Caco-2 (cell line): ENCODE measurements around the gene NDUFA3. TPM values are rescaled to one million over a fixed set of nuclear protein-coding genes. Genes with fewer than 3 reads are reported as not detected.

Source experiments
- BruUV-seq: library from RNA; stranded (reverse); fragments of 400-500 nt; replicated peaks from 2 replicates; lab custom pipeline; 2021; lab: Mats Ljungman, UMichigan
- CTCF ChIA-PET: fragments of 300-600 bp; sonication (Branson Sonifier 250); formaldehyde crosslinking; loops from one replicate; lab custom pipeline; 2022; ENCODE audit warnings: antibody characterized with exemption; lab: Charles Lee
- POLR2A ChIA-PET: fragments of 300-600 bp; sonication (Branson Sonifier 250); formaldehyde crosslinking; loops from one replicate; lab custom pipeline; 2022; ENCODE audit warnings: antibody characterized with exemption; lab: Charles Lee
- DNase-seq, 2 experiments: peaks; one replicate each; pipeline versions ENCODE4 v3.0.0 to v3.0.0-alpha.2; 2020 to 2022
- H3K27me3 ChIP-seq: replicated peaks from 2 replicates; pipeline ENCODE4 v1.6.0; 2011; ENCODE audit warnings: low read length; ENCODE audit not compliant: control insufficient read depth, insufficient read depth
- H3K36me3 ChIP-seq: 2 replicates; pipeline ENCODE4 v1.5.1; 2011; ENCODE audit warnings: low read length; ENCODE audit not compliant: control insufficient read depth, insufficient read depth
- H3K4me1 ChIP-seq: fragments of 250-450 bp; sonication (Bioruptor Pico); 2 replicates; pipeline ENCODE4 v1.5.1; 2020; ENCODE audit warnings: mild to moderate bottlenecking
- H3K4me3 ChIP-seq: 2 replicates; pipeline ENCODE4 v1.5.1; 2011; ENCODE audit warnings: low read depth, mild to moderate bottlenecking, control low read depth, low read length
- H3K9me3 ChIP-seq: fragments of 250-450 bp; sonication (Bioruptor Pico); 2 replicates; pipeline ENCODE4 v1.5.1; 2020; ENCODE audit warnings: mild to moderate bottlenecking, moderate library complexity
- H3K27ac Mint-ChIP-seq: one replicate; pipeline ENCODE4 v1.8.0; 2022; ENCODE audit warnings: mixed read lengths; ENCODE audit not compliant: unreplicated experiment
- H3K27me3 Mint-ChIP-seq: one replicate; pipeline ENCODE4 v1.8.0; 2022; ENCODE audit warnings: mixed read lengths; ENCODE audit not compliant: insufficient read depth, unreplicated experiment
- H3K36me3 Mint-ChIP-seq: one replicate; pipeline ENCODE4 v1.8.0; 2022; ENCODE audit warnings: mild to moderate bottlenecking, mixed read lengths; ENCODE audit not compliant: insufficient read depth, unreplicated experiment
- H3K4me1 Mint-ChIP-seq: one replicate; pipeline ENCODE4 v1.8.0; 2022; ENCODE audit warnings: low read depth, mixed read lengths; ENCODE audit not compliant: unreplicated experiment
- H3K4me3 Mint-ChIP-seq: one replicate; pipeline ENCODE4 v1.8.0; 2022; ENCODE audit warnings: mild to moderate bottlenecking, moderate library complexity, mixed read lengths; ENCODE audit not compliant: unreplicated experiment
- H3K9me3 Mint-ChIP-seq: one replicate; pipeline ENCODE4 v1.8.0; 2022; ENCODE audit warnings: mixed read lengths; ENCODE audit not compliant: unreplicated experiment
- CTCF ChIP-seq, 2 experiments: fragments of 200-600 bp in 1 of 2; IDR thresholded peaks; 1 replicate in 1 of 2; 2 replicates in 1 of 2; pipeline versions ENCODE4 v1.5.1 to v1.8.0; 2011 to 2022; ENCODE audit warnings: antibody characterized with exemption in 1 of 2, control low read depth in 1 of 2, inconsistent platforms in 1 of 2, low read depth in 1 of 2, low read length in 1 of 2, mild to moderate bottlenecking in 1 of 2, moderate library complexity in 1 of 2; ENCODE audit not compliant: insufficient read depth in 1 of 2, severe bottlenecking in 1 of 2, unreplicated experiment in 1 of 2
- intact Hi-C: fragments of 100-400 bp; cut with micrococcal nuclease; formaldehyde crosslinking; loops from one replicate; pipeline ENCODE4 v1.10.0; 2022; ENCODE audit not compliant: unreplicated experiment
- total RNA-seq: library from RNA; stranded (reverse); gene quantifications from 2 replicates; pipeline ENCODE4 v1.2.3, GENCODE V29; 2022

NDUFA3 gene
- total RNA-seq, 1 experiment from 2014 or later, result 185 TPM

GRCh38 chr19:54124393-54124792, 21.7 kb downstream of the NDUFA3 start:
- Histone ChIP-seq H3K36me3 (peaks cover 4% of the 10 kb centered on the region; the same call in 1 of the 2 replicates), H3K4me3 (no peak overlapping the region), H3K4me1 (no peaks in the 10 kb centered on the region), H3K9me3 (no peaks in the 10 kb centered on the region), H3K27me3 (no peaks in the 10 kb centered on the region)
- CTCF ChIA-PET, result no interaction called here
- no peak for DNase-seq
- POLR2A ChIA-PET, result interaction anchor here (1.9 kb wide), 1 partner anchor 13 kb away, joined by 6 read pairs; the partner anchor contains the start of gene CNOT3
- peaks cover 61% of the 10 kb centered on the region for H3K36me3 Mint-ChIP-seq
- no peaks in the 10 kb centered on the region for H3K9me3 Mint-ChIP-seq
- no peak overlapping the region for H3K4me3 Mint-ChIP-seq
- no peaks in the 10 kb centered on the region for H3K27me3 Mint-ChIP-seq
- intact Hi-C loops, result no loop called here
- no TSS peak for BruUV-seq
- no peak overlapping the region for H3K27ac Mint-ChIP-seq
- TF ChIP-seq CTCF (IDR thresholded peaks at IDR 0.05; ENCODE audit: insufficient read depth in 1 of 2, low read depth in 1 of 2, low read length in 1 of 2, severe bottlenecking in 1 of 2, unreplicated experiment in 1 of 2), result no peak
- no peaks in the 10 kb centered on the region for H3K4me1 Mint-ChIP-seq

GRCh38 chr19:54125713-54126112, 23.1 kb downstream of the NDUFA3 start:
- no peak for TF ChIP-seq CTCF (IDR thresholded peaks at IDR 0.05; ENCODE audit: insufficient read depth in 1 of 2, low read depth in 1 of 2, low read length in 1 of 2, severe bottlenecking in 1 of 2, unreplicated experiment in 1 of 2)
- H3K27me3 ChIP-seq, result no peaks in the 10 kb centered on the region
- H3K4me3 Mint-ChIP-seq, result no peak overlapping the region
- peaks cover 48% of the 10 kb centered on the region for H3K36me3 Mint-ChIP-seq
- H3K4me1 Mint-ChIP-seq, result no peaks in the 10 kb centered on the region
- ChIA-PET CTCF (no interaction called here), POLR2A (no interaction called here)
- H3K36me3 ChIP-seq, result peaks cover 3% of the 10 kb centered on the region; the same call in 1 of the 2 replicates
- no peak overlapping the region for H3K4me3 ChIP-seq
- no peak overlapping the region for H3K27ac Mint-ChIP-seq
- no TSS peak for BruUV-seq
- H3K27me3 Mint-ChIP-seq, result no peaks in the 10 kb centered on the region
- intact Hi-C loops, result no loop called here
- no peaks in the 10 kb centered on the region for H3K9me3 ChIP-seq
- no peaks in the 10 kb centered on the region for H3K4me1 ChIP-seq
- no peak for DNase-seq
- H3K9me3 Mint-ChIP-seq, result no peaks in the 10 kb centered on the region

GRCh38 chr19:54127688-54128440, 25.2 kb downstream of the NDUFA3 start:
- no peak for TF ChIP-seq CTCF (IDR thresholded peaks at IDR 0.05; ENCODE audit: insufficient read depth in 1 of 2, low read depth in 1 of 2, low read length in 1 of 2, severe bottlenecking in 1 of 2, unreplicated experiment in 1 of 2)
- Mint-ChIP-seq H3K4me3 (no peak overlapping the region), H3K36me3 (peaks cover 41% of the 10 kb centered on the region), H3K27me3 (no peaks in the 10 kb centered on the region), H3K4me1 (no peaks in the 10 kb centered on the region), H3K9me3 (no peaks in the 10 kb centered on the region), H3K27ac (no peak overlapping the region)
- Histone ChIP-seq H3K4me1 (no peaks in the 10 kb centered on the region), H3K27me3 (no peaks in the 10 kb centered on the region), H3K36me3 (peaks cover 3% of the 10 kb centered on the region; the same call in 1 of the 2 replicates), H3K9me3 (no peaks in the 10 kb centered on the region), H3K4me3 (no peak overlapping the region)
- ChIA-PET CTCF (no interaction called here), POLR2A (no interaction called here)
- DNase-seq, result no peak
- BruUV-seq, result no TSS peak
- intact Hi-C loops, result no loop called here
